ENCODE data around the gene GCH1.
A peak's percentile ranks its signal among the peaks of the same experiment; 100 is the strongest.
"Not testable (repeated sequence)": the region's sequence is repeated elsewhere in the genome, so short reads cannot be mapped to it uniquely, and the experiment has no call there.

Gene GCH1

GRCh38 chr14:54814076-54814475 lies 88.5 kb downstream of the GCH1 start:
- Histone ChIP-seq H3K36me3 (ENCODE audit: insufficient read depth, low read length) (no peaks in the 10 kb centered on the region), H3K9me3 (ENCODE audit: control insufficient read depth, insufficient read depth, low read length) (no peaks in the 10 kb centered on the region), H3K9ac (ENCODE audit: low read depth, low read length) (no peak overlapping the region), H3K4me1 (ENCODE audit: insufficient read depth, low read length) (no peaks in the 10 kb centered on the region)

- no peaks in the 10 kb centered on the region for H3K4me1 ChIP-seq (ENCODE audit: insufficient read depth, low read length)
- H3K9me3 ChIP-seq (ENCODE audit: control insufficient read depth, insufficient read depth, low read length): no peaks in the 10 kb centered on the region
- no peak overlapping the region for H3K9ac ChIP-seq (ENCODE audit: low read depth, low read length)
- H3K36me3 ChIP-seq (ENCODE audit: insufficient read depth, low read length): no peaks in the 10 kb centered on the region
These were observed 89.5 kb downstream of the GCH1 start for GRCh38 chr14:54813081-54813480.

GRCh38 chr14:54812617-54813016 lies 90.0 kb downstream of the GCH1 start:
- Histone ChIP-seq H3K9ac (ENCODE audit: low read depth, low read length) (no peak overlapping the region), H3K36me3 (ENCODE audit: insufficient read depth, low read length) (no peaks in the 10 kb centered on the region), H3K4me1 (ENCODE audit: insufficient read depth, low read length) (no peaks in the 10 kb centered on the region), H3K9me3 (ENCODE audit: control insufficient read depth, insufficient read depth, low read length) (no peaks in the 10 kb centered on the region)

GRCh38 chr14:54809767-54810166 lies 92.9 kb downstream of the GCH1 start:
- no peaks in the 10 kb centered on the region for H3K36me3 ChIP-seq (ENCODE audit: insufficient read depth, low read length)
- H3K9ac ChIP-seq (ENCODE audit: low read depth, low read length): no peak overlapping the region
- no peaks in the 10 kb centered on the region for H3K9me3 ChIP-seq (ENCODE audit: control insufficient read depth, insufficient read depth, low read length)
- peaks cover 9% of the 10 kb centered on the region for H3K4me1 ChIP-seq (ENCODE audit: insufficient read depth, low read length)

GRCh38 chr14:54808326-54809161 lies 94.1 kb downstream of the GCH1 start:
- no peak overlapping the region for H3K9ac ChIP-seq (ENCODE audit: low read depth, low read length)
- no peaks in the 10 kb centered on the region for H3K9me3 ChIP-seq (ENCODE audit: control insufficient read depth, insufficient read depth, low read length)
- H3K4me1 ChIP-seq (ENCODE audit: insufficient read depth, low read length): peaks cover 14% of the 10 kb centered on the region
- no peaks in the 10 kb centered on the region for H3K36me3 ChIP-seq (ENCODE audit: insufficient read depth, low read length)

- no peak overlapping the region for H3K9ac ChIP-seq (ENCODE audit: low read depth, low read length)
- peaks cover 14% of the 10 kb centered on the region for H3K4me1 ChIP-seq (ENCODE audit: insufficient read depth, low read length)
- no peaks in the 10 kb centered on the region for H3K36me3 ChIP-seq (ENCODE audit: insufficient read depth, low read length)
- H3K9me3 ChIP-seq (ENCODE audit: control insufficient read depth, insufficient read depth, low read length): no peaks in the 10 kb centered on the region
These were observed 94.7 kb downstream of the GCH1 start for GRCh38 chr14:54807881-54808280.

- Histone ChIP-seq H3K9me3 (ENCODE audit: control insufficient read depth, insufficient read depth, low read length) (no peaks in the 10 kb centered on the region), H3K36me3 (ENCODE audit: insufficient read depth, low read length) (no peaks in the 10 kb centered on the region), H3K9ac (ENCODE audit: low read depth, low read length) (no peak overlapping the region), H3K4me1 (ENCODE audit: insufficient read depth, low read length) (peaks cover 14% of the 10 kb centered on the region)
These were observed 95.2 kb downstream of the GCH1 start for GRCh38 chr14:54807428-54807827.

- Histone ChIP-seq H3K9ac (ENCODE audit: low read depth, low read length) (no peak overlapping the region), H3K36me3 (ENCODE audit: insufficient read depth, low read length) (no peaks in the 10 kb centered on the region), H3K4me1 (ENCODE audit: insufficient read depth, low read length) (peaks cover 14% of the 10 kb centered on the region), H3K9me3 (ENCODE audit: control insufficient read depth, insufficient read depth, low read length) (no peaks in the 10 kb centered on the region)
These were observed 96.0 kb downstream of the GCH1 start for GRCh38 chr14:54806616-54807015.

- Histone ChIP-seq H3K9me3 (ENCODE audit: control insufficient read depth, insufficient read depth, low read length) (no peaks in the 10 kb centered on the region), H3K36me3 (ENCODE audit: insufficient read depth, low read length) (no peaks in the 10 kb centered on the region), H3K4me1 (ENCODE audit: insufficient read depth, low read length) (peaks cover 14% of the 10 kb centered on the region), H3K9ac (ENCODE audit: low read depth, low read length) (peak overlapping the region; percentile 25; the same call in 1 of the 2 replicates)
These were observed 96.9 kb downstream of the GCH1 start for GRCh38 chr14:54805445-54806322.

GRCh38 chr14:54805070-54805444 lies 97.6 kb downstream of the GCH1 start:
- no peaks in the 10 kb centered on the region for H3K36me3 ChIP-seq (ENCODE audit: insufficient read depth, low read length)
- H3K9me3 ChIP-seq (ENCODE audit: control insufficient read depth, insufficient read depth, low read length): no peaks in the 10 kb centered on the region
- H3K4me1 ChIP-seq (ENCODE audit: insufficient read depth, low read length): peaks cover 14% of the 10 kb centered on the region
- peak overlapping the region; percentile 25; the same call in 1 of the 2 replicates for H3K9ac ChIP-seq (ENCODE audit: low read depth, low read length)

GRCh38 chr14:54804538-54805041 lies 98.0 kb downstream of the GCH1 start:
- peak overlapping the region; percentile 24; the same call in 1 of the 2 replicates for H3K9ac ChIP-seq (ENCODE audit: low read depth, low read length)
- no peaks in the 10 kb centered on the region for H3K36me3 ChIP-seq (ENCODE audit: insufficient read depth, low read length)
- no peaks in the 10 kb centered on the region for H3K9me3 ChIP-seq (ENCODE audit: control insufficient read depth, insufficient read depth, low read length)
- H3K4me1 ChIP-seq (ENCODE audit: insufficient read depth, low read length): peaks cover 14% of the 10 kb centered on the region

GRCh38 chr14:54803926-54804537 lies 98.6 kb downstream of the GCH1 start:
- Histone ChIP-seq H3K36me3 (ENCODE audit: insufficient read depth, low read length) (no peaks in the 10 kb centered on the region), H3K9me3 (ENCODE audit: control insufficient read depth, insufficient read depth, low read length) (no peaks in the 10 kb centered on the region), H3K9ac (ENCODE audit: low read depth, low read length) (peak overlapping the region; percentile 24; the same call in 1 of the 2 replicates), H3K4me1 (ENCODE audit: insufficient read depth, low read length) (peaks cover 14% of the 10 kb centered on the region)

GRCh38 chr14:54803396-54803795 lies 99.2 kb downstream of the GCH1 start:
- Histone ChIP-seq H3K4me1 (ENCODE audit: insufficient read depth, low read length) (peaks cover 14% of the 10 kb centered on the region), H3K36me3 (ENCODE audit: insufficient read depth, low read length) (no peaks in the 10 kb centered on the region), H3K9ac (ENCODE audit: low read depth, low read length) (no peak overlapping the region), H3K9me3 (ENCODE audit: control insufficient read depth, insufficient read depth, low read length) (no peaks in the 10 kb centered on the region)

GRCh38 chr14:54801482-54801881 lies 101.1 kb downstream of the GCH1 start:
- H3K4me1 ChIP-seq (ENCODE audit: insufficient read depth, low read length): peaks cover 14% of the 10 kb centered on the region
- H3K36me3 ChIP-seq (ENCODE audit: insufficient read depth, low read length); H3K9ac ChIP-seq (ENCODE audit: low read depth, low read length); H3K9me3 ChIP-seq (ENCODE audit: control insufficient read depth, insufficient read depth, low read length): not testable (repeated sequence)
